Adrenal gland (tissue), 5 donors: ENCODE data around the gene SFXN5.

ENCODE experiments used
- CTCF ChIP-seq, 6 experiments: fragments of 450-650 bp in 4 of 6; fragments of 200-600 bp in 2 of 6; sonication (generic) in 1 of 6; IDR thresholded peaks; 1 replicate in 5 of 6; 2 replicates in 1 of 6; pipeline versions ENCODE4 v1.5.1 to v1.8.0; 2016 to 2021; ENCODE audit warnings: antibody characterized with exemption in 6 of 6, mild to moderate bottlenecking in 2 of 6, moderate library complexity in 1 of 6
- POLR2A ChIP-seq, 2 donors: fragments of 450-650 bp; IDR thresholded peaks; one replicate each; pipeline ENCODE4 v1.6.1; 2017; ENCODE audit warnings: antibody characterized with exemption in 2 of 2, mild to moderate bottlenecking in 2 of 2, moderate library complexity in 1 of 2
- donor health status: DM: no; HTN: no; CAD: no.

- TF ChIP-seq CTCF (IDR thresholded peaks at IDR 0.05) (no peak), POLR2A (IDR thresholded peaks at IDR 0.05) (peak; percentile 19 to 53)
These were observed 40.8 kb upstream of the SFXN5 start for GRCh38 chr2:73112026-73112912.
